HG02759 (cell line): ENCODE data around the gene FOXO3.

Experiments
- ATAC-seq: cut with Tn5 transposase; IDR thresholded peaks from one replicate; pipeline ENCODE4 v1.9.1; 2021; ENCODE audit warnings: mild to moderate bottlenecking, moderate library complexity; ENCODE audit not compliant: unreplicated experiment

The FOXO3 gene

DNA sequence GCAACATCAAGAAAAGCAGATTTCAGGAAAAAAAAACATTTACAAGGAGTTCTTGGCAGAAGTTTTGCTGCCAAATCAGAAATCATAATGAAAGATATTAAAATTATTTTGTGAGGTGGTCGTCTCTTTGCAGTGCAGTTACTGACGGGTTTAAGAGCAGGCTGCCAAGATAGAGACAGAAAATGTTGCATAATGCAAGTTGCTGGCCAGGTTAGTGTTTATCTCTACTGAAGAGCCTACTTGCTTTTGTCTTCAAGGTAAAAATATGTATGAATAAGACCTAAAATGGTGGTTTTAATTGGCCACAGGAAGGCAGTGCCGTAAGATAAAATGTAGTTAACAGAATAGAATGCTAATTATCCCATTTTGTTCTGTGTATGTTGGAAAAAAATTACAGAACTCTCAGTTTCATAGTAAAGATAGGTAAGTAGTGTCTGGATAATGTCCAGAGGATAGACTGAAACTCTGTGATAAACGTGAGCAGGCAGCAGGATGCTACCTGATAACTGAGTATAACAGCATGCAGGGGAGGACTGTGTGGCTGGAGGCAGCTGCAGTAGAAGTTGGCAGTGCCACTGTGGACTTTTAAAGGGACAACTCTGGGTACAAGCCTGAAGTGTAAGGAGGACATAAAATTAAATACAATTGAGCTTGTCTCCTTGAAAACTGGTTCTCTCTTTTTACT is 13.9 kb downstream of the FOXO3 start:
- no peak for ATAC-seq

DNA sequence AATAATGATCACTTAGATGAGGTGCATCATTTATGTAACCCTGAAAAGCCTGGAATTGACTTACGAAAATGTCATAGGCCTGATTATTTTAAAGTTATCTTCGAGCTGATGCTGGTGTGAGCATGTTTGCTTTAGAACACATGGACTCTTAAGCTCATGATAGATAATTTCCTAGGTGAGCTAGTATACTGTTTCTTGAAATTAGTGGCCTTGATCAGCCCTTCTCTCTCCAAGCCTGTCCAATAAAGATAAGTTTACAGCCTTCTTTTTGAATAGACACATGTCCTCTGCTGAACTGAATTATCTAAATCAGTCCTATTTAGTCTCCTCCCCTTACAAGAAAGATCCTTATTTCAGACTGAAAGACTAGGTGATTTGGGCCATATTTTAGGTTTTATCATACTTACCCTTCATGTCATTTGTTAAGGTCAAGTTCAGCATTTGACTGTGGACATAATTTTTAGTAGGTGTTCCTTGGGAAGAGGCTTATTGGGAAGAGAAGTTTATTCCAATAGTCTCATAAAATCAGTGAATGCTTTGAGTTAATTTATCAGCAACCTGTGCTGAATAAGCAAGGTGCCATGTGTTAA is 15.3 kb downstream of the FOXO3 start:
- ATAC-seq = no peak

DNA sequence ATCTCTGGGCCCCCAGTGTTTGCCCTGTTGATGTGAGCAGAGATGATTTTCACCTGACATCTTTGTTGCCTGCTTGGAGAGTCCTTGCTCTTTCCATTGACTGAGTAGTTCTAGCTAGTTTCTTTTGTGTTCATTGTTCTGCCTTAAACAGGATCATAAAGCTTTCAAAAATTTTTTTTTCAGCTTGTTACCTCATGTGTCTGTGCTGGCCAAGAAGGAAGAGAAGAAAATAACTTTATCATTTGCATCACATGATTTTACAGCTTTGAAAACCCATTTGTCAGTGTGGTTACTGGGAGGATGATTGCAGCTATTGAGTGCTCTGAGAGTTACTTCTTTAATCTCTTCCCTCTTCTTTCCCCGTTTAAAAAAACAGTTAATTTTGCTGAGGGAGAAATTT is 16.0 kb downstream of the FOXO3 start:
- no peak for ATAC-seq

DNA sequence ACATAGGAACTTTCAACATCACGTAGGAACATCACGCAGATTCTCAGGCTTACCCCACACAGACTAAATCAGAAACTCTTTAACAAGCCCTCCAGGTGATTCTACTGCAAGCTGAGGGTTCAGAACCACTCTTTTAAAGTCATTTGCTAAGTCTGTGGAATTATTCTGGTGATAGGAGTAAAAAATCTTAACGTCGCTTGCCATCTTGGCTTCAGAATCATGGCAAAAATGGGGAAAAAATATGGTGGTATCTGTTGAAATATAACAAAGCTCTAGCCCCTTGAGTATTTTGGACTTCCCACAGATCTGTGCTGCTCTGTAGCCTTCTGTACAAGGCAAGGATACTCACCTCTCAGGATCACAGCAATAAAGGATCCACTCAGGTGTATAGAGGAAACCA is 17.4 kb downstream of the FOXO3 start:
- ATAC-seq = no peak

DNA sequence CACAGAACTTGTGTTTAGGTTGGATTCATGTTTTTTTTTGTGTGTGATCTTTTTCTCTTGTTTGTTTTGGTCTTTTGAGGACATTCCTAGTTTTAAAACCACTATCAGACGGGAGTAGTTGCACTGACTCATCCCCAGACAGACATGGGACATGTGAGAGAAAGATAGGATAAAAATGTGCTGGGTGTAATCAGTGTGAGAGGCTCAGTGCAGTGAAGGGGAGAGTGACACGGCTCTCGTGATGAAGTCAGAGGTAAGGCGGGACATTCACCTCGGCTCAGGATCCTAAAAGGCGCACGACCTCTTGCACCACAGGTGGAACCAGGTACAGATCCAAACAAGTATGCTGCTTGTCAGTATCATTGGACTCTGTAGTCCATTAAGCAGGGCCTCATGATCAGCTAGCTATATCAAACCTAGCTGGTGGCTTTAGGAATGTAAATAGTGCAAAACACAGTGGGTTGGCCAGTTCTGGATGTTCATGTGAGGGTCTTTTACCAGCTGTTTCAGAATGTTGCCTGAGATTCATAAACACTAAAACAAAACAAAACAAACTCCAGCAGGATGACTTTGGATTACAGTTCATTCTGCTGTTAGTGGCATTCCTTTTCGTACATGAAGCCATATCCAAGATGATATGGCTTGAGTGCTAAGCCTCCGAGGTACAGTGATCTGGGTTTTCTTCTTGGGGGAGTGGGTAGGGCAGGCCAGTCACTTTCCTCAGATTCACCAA is 18.0 kb downstream of the FOXO3 start:
- ATAC-seq = no peak

DNA sequence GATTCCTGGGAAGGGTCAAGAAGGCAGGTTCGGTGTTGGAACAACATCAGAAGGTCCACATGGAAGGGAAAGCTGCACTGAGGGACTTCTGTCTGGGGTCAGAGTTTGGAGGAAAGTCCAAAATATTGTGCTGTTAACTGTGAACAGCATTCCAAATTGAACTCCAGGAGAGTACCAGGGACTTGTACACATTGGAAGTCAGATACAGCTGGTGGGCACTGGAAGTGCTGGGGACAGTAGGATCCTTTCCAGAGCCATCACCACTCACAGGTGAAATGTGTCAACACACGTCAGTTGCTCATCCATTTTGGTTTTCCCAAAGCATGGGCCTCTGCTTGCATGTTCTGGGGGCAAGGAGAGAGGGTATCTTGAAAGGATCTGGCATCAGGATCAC is 18.6 kb downstream of the FOXO3 start:
- no peak for ATAC-seq

DNA sequence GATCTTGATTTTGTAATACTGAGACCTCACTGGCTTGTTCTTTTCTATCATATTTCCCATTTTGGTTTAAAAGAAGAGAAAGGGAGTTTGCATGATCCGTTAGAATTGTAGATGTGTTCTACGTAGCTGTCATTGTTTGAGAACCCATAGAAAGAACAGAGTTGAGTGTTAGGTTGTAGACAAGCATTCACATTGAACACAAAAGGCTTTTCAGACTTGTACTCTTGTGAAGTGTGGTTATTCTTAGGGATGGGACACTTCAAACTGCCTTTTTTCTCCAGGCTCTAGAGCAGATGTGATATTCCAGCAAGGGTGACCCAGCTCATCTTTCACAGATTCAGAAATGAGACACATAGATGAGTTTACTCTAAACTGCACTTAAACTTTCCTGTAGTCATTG is 19.9 kb downstream of the FOXO3 start:
- ATAC-seq = no peak

DNA sequence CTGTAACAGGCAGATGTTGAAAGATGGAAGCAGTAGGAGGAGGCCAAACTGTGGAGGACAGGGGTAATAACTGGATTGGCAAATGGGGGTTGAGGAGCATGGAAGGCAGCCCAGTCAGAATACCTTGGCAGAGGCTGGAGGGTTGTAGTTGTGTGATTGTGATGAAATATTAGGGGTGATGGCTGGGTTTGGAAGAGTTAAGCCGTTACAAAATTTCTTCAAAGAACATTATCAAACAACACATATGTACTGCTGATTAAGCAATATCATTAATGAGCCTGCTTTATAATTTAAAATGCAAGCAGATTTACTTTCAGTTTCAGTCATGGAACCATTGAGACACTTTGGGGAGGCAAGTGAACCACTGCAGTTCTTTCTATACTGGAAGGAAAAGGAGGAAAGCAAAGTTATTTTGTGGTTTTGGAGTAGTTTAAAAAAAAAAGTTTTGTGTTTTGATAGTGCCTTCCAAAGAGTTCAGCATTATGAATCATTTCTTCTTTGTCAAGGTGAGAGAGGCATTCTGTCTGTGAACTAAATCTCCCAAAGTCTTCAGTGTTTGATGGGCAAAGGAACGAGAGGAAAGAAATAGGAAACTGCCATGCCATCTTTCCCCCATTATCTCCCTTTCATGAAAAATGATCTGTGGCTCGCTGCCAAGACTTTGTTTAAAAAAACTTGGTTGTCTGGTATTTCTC is 20.7 kb downstream of the FOXO3 start:
- no peak for ATAC-seq

DNA sequence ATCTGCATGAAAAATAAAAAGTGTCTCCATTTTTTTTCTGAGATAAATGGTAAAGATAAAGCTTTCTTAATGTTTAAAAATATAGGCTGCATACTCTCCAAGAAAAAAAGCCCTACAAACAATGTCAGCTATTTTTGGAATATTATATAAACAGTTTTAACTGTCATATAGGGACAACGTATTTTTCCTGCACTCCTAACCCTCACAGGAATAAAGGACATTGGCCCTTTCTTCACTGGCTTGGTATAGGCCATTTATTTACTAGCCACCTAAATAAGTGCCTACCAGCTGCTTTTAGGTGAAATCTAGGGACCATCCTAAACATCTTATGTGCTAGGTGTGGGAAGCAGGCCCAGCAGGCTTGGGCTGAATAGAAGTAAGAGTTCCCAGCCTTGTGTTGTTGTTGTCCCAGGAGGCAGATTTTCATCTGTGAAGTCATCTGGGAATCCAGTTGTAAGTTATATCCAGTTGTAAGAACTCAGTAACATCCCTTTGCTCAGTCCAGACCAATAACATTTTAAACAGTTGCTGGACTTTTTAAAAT is 21.3 kb downstream of the FOXO3 start:
- ATAC-seq = no peak

DNA sequence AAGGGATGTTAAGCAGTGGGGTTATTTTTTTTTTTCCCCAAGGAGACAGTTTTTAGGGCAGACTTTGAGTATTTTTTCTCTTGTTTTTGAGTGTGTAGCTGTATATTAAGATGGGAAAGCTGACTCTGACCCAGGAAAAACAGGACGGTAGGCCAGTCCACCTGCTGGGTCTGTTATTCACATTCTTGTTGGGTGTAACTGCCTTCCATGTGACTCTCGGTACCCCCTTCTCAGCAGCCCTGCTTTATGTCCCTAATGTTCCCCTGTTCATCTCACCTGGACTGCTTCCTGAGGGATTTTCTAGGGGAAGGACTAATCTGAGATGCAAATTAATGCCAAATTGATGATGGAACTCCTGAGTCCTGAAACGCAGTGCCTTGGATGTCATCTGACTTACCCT is 21.9 kb downstream of the FOXO3 start:
- no peak for ATAC-seq

DNA sequence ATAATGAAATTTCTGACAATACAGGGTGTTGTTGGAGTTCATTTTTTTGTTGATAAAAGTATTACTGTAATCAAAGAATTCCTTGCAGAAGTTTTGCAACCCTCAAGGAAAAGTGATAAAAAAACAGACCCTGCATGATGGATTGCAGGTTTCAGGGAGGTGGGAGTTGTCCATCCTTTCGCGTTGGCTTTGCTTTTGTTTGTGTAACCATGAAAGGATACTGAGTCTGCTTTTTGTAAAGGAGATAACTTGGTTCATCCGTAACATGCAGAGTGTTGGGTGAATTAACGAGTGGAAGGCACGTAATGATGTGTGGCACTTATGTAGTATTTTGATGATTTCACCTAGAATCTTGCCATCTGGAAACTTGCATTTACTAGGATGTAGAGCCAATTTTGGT is 23.6 kb downstream of the FOXO3 start:
- ATAC-seq = no peak

DNA sequence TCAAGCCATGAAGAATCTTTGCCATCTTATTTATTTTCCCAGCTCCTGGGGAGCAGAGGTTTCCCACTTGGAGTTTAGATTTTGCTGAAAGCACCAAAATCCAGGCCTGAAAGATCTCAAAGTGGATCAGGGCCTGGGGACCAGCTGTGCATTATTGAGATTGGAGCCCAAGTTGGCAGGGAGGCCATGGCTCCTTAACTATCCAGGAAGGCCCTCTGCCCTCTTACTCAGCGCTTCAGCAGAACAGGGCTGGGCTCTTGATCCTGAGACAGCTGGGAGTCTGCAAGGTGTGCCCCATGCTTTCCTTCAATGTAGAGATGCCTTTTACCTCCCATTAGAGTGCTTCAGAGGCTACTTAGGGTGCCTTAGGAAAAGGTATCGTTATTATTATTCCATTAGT is 24.6 kb downstream of the FOXO3 start:
- no peak for ATAC-seq

DNA sequence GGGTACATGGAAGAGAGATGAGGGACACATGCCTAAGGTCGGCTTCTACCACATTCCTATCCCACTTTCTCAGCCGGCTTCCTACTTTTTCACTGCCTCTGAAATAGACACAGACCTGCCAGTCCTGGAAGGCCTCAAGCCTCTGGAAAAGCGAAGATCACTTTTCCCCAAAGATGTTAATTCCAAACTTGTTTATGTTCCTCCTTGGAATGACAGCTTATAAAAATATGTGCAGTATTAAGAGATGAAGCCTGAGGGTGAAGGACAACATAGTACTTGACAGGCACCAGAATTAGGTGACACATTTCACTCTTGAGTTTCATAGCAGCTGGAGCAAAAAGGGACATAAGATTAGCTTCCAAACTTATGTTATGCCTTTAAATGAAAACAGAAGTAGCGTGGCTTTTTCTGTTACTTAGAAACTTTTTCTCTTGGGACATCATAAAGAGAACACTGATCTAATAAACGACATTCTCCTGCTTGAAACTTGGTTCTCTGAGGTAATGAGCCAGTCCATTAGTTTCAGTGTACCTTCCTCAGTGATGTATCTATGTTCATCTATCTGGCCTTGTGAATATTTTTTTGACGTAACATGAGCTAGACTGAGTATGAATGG is 25.3 kb downstream of the FOXO3 start:
- no peak for ATAC-seq

DNA sequence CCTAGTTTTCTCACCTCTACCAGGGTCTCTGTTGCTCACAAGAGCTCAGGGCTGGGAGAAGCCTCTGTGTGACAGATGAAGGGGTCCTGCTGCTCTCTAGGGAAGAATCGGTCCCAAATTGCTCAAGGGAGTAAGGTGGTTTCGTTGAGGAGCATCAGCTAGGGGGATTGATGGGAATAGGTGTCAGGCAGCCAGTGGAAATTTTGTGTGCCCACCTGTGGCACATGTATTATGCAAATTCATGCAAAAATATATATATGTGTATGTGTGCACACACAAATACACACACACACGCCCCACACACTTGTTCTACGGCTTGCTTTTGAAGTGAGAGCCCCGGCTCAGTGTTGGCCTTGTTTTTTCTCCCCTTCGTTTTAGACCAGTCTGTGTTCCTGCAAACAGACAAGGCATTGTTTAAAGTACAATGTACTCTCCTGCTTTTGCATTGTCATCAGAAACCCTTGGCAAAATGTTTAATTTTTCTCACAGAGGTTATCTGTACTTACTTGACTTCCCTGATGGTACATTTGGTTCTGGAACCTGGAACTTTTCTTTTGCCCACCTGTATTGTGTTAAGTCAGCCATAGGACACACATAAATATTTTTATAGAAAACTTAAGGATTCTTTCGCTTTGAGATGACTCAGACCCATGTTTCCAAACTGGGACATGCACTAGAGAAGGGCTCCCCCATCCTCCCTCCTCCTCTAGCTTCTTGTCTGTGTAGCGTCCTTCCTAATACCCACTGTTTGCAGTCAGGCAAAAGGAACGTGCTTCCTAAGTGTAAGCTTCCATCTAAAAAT is 26.7 kb downstream of the FOXO3 start:
- no peak for ATAC-seq

DNA sequence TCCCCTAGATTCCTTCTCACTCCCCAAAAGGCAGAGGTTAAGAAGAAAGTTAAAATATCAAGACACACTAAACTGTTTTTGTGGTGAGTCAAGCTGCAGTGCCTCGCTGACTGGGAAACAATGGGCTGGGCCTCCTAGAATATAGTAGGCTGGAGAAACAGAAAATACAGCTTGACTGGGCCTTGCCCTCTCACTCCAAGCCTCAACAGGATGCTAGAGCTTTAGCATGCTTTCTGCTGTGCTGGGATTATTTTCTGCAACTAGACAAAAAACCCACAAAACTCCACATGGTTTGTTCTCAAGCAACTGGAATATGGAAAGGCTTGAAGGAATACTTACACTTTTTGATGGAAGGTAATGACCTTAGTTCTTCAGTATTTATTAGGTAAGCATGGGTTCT is 27.9 kb downstream of the FOXO3 start:
- ATAC-seq = no peak

DNA sequence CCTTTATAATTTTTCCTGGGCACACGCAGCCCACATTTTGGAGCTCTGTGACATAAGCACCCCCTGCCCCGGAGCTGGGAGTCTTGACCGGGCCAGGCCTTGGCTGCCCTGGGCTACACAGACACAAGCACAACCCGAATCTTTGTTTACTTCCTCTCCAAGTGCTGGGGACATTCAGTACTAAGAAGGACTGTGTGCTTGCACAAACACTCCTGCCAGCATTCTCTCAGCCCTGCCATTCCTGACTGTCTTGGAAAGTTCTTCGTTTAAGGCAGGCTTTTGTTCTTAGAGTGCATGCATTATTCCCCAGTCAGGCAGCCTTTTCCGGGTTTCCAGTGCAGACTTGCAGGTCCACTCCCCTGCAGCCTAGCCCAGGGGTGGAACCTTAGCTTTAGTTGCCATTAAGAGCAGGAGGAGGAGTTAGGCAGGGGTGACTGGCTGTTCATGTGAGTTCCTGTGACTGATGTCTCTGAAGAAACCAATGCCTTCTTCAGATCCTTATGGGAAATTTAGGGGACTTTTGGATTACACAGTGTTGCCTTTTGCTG is 28.6 kb downstream of the FOXO3 start:
- ATAC-seq = no peak

DNA sequence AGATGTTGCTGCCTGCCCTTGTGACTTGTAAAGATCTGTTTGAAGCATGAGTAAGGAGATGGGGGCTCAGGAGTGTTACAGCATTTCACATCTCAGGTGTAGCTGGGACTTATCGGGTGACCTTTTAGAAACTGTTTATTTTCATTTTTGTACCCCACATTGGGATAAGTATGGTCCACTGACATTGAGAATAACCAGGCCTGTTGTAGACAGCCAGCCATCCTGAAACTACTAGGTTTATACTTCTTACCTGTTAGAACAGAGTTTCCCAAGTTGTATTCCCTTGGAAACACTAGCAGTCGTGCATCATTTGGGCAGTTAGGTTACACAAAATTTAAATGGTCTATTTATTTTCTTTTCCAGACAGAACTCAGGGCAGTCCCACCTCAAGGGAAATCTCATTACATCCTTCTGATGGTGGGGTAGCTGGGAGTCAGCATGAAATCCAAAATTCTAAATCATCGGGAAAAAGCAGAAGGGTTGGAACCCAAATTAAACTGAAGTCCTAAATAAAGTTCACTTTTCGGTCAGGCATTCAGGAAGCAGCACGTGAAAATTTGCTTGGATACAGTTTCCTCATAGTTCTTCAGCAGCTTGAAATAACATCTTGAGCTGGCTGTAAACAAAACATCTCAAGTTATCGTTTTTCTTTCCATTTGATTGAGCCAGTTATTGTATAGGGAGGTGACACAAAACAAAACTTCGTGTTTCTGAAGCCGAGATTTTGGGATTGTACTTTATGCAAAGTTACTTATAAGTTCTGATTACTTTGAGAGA is 30.5 kb downstream of the FOXO3 start:
- ATAC-seq = no peak

DNA sequence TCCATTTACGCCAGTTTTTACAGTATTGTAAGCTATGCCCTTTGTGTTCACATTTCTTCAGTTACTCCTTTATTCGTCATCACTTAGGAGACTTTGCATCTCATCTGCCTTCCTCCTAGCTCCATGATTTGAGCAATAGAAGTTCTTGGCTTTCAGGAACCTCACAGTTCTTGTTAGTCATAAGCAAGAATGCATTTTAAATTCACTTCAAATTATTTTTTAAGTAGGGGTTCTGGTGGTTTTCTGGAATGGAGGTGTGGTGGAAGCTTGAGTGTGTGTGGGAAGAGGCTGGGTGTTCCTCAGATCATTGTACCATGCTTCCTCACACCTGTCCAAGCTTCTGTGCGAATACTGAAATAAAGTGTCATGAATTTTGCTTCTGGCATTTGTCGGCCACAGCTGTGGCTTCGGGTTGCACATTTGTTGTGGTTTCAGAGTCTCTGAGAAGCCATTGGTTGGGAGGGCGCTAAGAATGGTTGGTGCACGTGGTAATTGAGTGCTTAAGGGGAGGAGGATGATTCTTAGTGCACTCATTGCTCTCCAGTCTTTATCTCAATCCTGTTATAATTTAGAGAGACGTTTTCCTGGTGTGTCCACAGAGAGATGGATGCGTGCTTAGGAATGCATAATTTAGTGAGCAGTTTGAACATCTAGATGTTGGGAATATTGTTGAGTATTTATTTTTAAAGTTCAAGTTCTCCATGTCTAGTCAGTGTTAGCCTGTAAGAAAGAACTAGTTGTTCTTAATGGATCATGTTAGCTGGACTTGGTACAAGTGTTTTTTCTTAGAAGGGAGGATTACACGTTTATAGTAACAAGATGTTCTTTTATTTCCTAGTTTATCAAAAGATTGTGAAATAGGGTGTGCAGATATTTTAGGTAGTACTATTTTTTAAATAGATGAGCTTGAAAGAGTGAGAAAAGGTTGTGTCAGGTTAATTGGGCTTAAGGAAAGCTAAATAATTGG is 31.9 kb downstream of the FOXO3 start:
- peak; percentile 83 for ATAC-seq
